ENCODE data around the gene MTOR. TPM values are rescaled to one million over a fixed set of nuclear protein-coding genes. Genes with fewer than 3 reads are reported as not detected.

The MTOR gene
- total RNA-seq, 2 donors from 2014 or later, result 26.2 to 28.3 TPM

DNA sequence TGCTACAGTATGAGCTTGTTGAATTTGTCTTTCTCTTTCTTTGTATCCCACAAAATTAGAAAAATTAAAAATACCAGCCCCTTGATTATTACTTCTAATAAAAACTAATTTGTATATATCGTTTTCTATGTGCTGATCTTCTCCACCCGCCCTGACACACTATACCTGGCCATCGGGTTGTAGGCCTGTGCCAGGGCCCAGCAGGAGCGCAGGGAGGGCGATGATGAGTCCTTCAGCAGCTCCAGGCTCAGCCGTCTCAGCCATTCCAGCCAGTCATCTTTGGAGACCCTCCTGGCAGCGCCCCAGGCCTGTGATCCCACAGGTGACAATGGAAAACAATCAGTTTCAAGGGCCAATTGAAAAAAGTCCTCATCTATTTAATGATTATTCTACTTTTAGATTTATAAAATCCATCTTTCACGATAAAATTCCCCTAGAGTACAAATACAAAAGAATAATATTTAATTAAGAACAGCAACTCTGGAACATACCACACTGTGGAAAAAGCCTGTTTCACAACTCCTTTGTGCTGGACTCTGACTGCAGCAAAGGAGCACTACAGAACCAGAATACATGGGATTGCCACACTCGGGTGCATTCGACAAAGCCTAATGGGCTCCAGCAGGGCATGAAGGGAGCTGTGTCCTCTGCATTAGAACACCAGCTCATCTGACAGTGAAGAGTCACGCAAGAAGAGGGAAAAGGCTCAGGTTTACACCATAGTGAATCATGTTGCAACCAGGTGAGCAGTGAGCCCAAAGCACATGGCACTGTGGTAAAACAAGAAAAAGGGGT lies 57.8 kb downstream of the MTOR start:
- 89 to 93% methylated on average over 11 of the region's 11 CpGs for WGBS, 2 donors
- Histone ChIP-seq H3K36me3 (replicated peaks in 1 of 2; ENCODE audit: insufficient read depth in 1 of 2, low read depth in 2 of 2) (peaks cover 0 to 37% of the 10 kb centered on the region in 2 donors), H3K4me3 (no peak overlapping the region), H3K9me3 (no peaks in the 10 kb centered on the region), H3K4me1 (no peaks in the 10 kb centered on the region), H3K27ac (no peak overlapping the region), H3K27me3 (no peaks in the 10 kb centered on the region)
- no peak for ATAC-seq
- TF ChIP-seq POLR2A (IDR thresholded peaks at IDR 0.05), result no peak
- TF ChIP-seq, protein P1, sequence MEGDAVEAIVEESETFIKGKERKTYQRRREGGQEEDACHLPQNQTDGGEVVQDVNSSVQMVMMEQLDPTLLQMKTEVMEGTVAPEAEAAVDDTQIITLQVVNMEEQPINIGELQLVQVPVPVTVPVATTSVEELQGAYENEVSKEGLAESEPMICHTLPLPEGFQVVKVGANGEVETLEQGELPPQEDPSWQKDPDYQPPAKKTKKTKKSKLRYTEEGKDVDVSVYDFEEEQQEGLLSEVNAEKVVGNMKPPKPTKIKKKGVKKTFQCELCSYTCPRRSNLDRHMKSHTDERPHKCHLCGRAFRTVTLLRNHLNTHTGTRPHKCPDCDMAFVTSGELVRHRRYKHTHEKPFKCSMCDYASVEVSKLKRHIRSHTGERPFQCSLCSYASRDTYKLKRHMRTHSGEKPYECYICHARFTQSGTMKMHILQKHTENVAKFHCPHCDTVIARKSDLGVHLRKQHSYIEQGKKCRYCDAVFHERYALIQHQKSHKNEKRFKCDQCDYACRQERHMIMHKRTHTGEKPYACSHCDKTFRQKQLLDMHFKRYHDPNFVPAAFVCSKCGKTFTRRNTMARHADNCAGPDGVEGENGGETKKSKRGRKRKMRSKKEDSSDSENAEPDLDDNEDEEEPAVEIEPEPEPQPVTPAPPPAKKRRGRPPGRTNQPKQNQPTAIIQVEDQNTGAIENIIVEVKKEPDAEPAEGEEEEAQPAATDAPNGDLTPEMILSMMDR (IDR thresholded peaks at IDR 0.05), result no peak
- no peak for DNase-seq
- intact Hi-C loops (cut with DNase I), result no loop called here

- Histone ChIP-seq H3K27me3 (no peaks in the 10 kb centered on the region), H3K36me3 (replicated peaks in 1 of 2; ENCODE audit: insufficient read depth in 1 of 2, low read depth in 2 of 2) (peaks cover 0 to 15% of the 10 kb centered on the region in 2 donors), H3K27ac (no peak overlapping the region), H3K9me3 (no peaks in the 10 kb centered on the region), H3K4me1 (no peaks in the 10 kb centered on the region), H3K4me3 (no peak overlapping the region)
- ATAC-seq, result no peak
- intact Hi-C loops (cut with DNase I), result no loop called here
- TF ChIP-seq POLR2A (IDR thresholded peaks at IDR 0.05), result no peak
- TF ChIP-seq, protein P1 (IDR thresholded peaks at IDR 0.05), result no peak
- DNase-seq, result no peak
- WGBS, 2 donors, result 84 to 96% methylated on average over 2 of the region's 2 CpGs
Measured at GRCh38 chr1:11198851-11199594, 63.3 kb downstream of the MTOR start.

GRCh38 chr1:11198257-11198656 lies 64.1 kb downstream of the MTOR start:
- 77 to 80% methylated on average over 4 of the region's 4 CpGs for WGBS, 2 donors
- intact Hi-C loops (cut with DNase I), result no loop called here
- peaks cover 0 to 11% of the 10 kb centered on the region in 2 donors for H3K36me3 ChIP-seq (replicated peaks in 1 of 2; ENCODE audit: insufficient read depth in 1 of 2, low read depth in 2 of 2)
- no peaks in the 10 kb centered on the region for H3K4me1 ChIP-seq
- DNase-seq, result no peak
- H3K9me3 ChIP-seq, result no peaks in the 10 kb centered on the region
- TF ChIP-seq, protein P1 (IDR thresholded peaks at IDR 0.05), result no peak
- H3K27me3 ChIP-seq, result no peaks in the 10 kb centered on the region
- H3K4me3 ChIP-seq, result no peak overlapping the region
- ATAC-seq, result no peak
- no peak overlapping the region for H3K27ac ChIP-seq

GRCh38 chr1:11197359-11197758 lies 65.0 kb downstream of the MTOR start:
- Histone ChIP-seq H3K4me1 (no peaks in the 10 kb centered on the region), H3K9me3 (no peaks in the 10 kb centered on the region), H3K4me3 (no peak overlapping the region), H3K27ac (no peak overlapping the region), H3K36me3 (replicated peaks in 1 of 2; ENCODE audit: insufficient read depth in 1 of 2, low read depth in 2 of 2) (peaks cover 0 to 10% of the 10 kb centered on the region in 2 donors), H3K27me3 (no peaks in the 10 kb centered on the region)
- no peak for DNase-seq
- WGBS, 2 donors, result 81 to 83% methylated on average over 4 of the region's 4 CpGs
- intact Hi-C loops (cut with DNase I), result no loop called here
- no peak for ATAC-seq
- TF ChIP-seq, protein P1 (IDR thresholded peaks at IDR 0.05), result no peak
- TF ChIP-seq POLR2A (IDR thresholded peaks at IDR 0.05), result no peak
